ENCODE measurements around the gene RHOF.

- TF ChIP-seq CTCF (IDR thresholded peaks at IDR 0.05) (no peak), POLR2AphosphoS5 (IDR thresholded peaks at IDR 0.05) (no peak)
Observed at GRCh38 chr12:121807642-121808347, 14.3 kb upstream of the RHOF start.

Data from gastroesophageal sphincter (tissue), 3 donors.